Duodenal mucosa (tissue), 2 donors: ENCODE measurements around the gene FGR.

Source experiments
- H3K27ac ChIP-seq: one replicate; pipeline ENCODE4 v1.7.0; 2013; ENCODE audit warnings: low read depth, low read length
- H3K27me3 ChIP-seq, 2 donors: one replicate each; pipeline ENCODE4 v1.7.0; 2013; ENCODE audit warnings: low read length in 2 of 2, control low read depth in 1 of 2; ENCODE audit not compliant: insufficient read depth in 2 of 2, control insufficient read depth in 1 of 2
- H3K36me3 ChIP-seq, 2 donors: one replicate each; pipeline ENCODE4 v1.7.0; 2013; ENCODE audit warnings: low read length in 2 of 2, control low read depth in 1 of 2; ENCODE audit not compliant: insufficient read depth in 2 of 2, control insufficient read depth in 1 of 2
- H3K4me1 ChIP-seq, 2 donors: one replicate each; pipeline ENCODE4 v1.7.0; 2013; ENCODE audit warnings: low read length in 2 of 2, control low read depth in 1 of 2; ENCODE audit not compliant: insufficient read depth in 2 of 2, control insufficient read depth in 1 of 2
- H3K4me3 ChIP-seq, 2 donors: one replicate each; pipeline ENCODE4 v1.7.0; 2013; ENCODE audit warnings: low read length in 2 of 2, low read depth in 1 of 2
- H3K9ac ChIP-seq, 2 donors: one replicate each; pipeline ENCODE4 v1.7.0; 2013; ENCODE audit warnings: low read length in 2 of 2, low read depth in 1 of 2
- H3K9me3 ChIP-seq, 2 donors: one replicate each; pipeline ENCODE4 v1.7.0; 2013; ENCODE audit warnings: low read length in 2 of 2, control low read depth in 1 of 2; ENCODE audit not compliant: control insufficient read depth in 1 of 2

The FGR gene

DNA sequence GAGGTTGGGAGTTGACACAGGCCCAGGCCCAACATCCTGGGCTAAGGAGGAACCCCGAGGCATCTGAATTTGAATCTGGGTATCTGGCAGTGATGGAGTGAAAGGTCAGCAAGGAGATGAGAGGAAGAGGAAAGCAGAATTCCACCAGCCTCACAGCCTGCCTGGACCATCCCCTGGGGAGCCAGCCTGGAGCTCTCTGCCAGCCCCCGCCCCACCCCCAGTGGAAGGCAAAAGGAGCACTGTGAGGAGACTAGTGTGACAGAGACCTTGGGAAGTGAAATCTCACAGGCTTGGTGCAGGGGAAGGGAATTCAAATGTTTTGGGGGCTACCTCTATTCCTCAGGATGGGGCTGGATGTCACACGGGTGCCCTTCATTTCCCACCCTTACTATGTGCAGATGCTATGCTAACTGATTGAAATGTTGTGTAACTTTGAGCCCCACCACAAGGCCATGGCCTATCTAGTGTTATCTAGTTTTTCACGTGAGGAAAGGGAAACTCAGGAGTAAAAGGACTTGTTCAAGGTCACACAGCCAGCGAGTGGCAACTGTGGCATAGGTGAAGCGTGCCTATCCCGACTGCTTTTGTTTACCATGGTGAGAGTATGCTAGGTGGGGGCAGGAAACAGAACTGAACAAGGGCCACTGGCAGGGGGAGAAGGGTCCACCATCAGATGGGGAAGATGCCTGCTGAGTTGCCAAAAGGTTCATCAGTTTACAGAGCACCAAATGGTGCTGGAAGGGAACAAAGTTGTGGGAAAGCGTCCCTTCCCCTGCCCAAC is 60.8 kb downstream of the FGR start:
- Histone ChIP-seq H3K9me3 (no peaks in the 10 kb centered on the region), H3K36me3 (no peaks in the 10 kb centered on the region), H3K27me3 (no peaks in the 10 kb centered on the region), H3K4me1 (peaks cover 21 to 34% of the 10 kb centered on the region in 2 donors), H3K27ac (peak overlapping the region; percentile 34), H3K4me3 (no peak overlapping the region), H3K9ac (peak overlapping the region in 1 of 2 donors; percentile 54)

DNA sequence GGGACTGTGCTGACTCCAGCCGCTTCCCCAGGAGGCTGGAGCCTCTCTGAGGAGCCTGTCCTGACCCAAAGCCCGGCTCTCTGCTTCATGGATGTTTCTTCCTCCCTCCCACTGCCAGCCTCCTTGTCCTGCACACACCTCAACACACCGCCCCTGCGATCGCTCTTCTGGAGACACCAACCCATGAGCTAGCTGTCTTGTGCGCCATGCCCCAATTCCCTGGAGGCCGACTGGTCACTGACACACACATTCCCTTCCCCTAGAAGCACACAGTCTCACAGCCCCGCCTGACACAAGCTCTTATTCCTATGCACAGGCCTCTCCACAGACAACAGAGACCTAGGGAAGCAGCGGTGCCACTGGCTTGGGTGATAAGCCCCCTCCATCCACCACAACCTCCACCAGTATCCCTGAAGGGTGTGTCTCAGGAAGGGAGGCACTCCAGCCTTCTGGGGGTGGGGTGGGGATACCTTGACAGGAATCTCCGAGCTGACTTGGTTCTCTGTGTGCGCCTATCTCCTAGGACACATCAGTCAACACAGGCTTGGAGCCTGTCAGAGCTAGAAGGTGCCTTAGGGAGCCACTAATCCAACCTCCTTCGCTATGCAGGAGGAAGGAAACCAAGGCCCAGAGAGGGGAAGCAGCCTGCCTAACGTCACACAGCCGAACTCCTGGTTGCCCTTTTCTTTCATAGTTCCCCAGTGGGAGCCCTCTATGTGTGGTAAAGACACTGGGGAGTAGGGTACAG is 62.1 kb downstream of the FGR start:
- no peaks in the 10 kb centered on the region for H3K36me3 ChIP-seq
- no peak overlapping the region for H3K9ac ChIP-seq
- peaks cover 26 to 39% of the 10 kb centered on the region in 2 donors for H3K4me1 ChIP-seq
- no peaks in the 10 kb centered on the region for H3K27me3 ChIP-seq
- no peaks in the 10 kb centered on the region for H3K9me3 ChIP-seq
- no peak overlapping the region for H3K27ac ChIP-seq
- no peak overlapping the region for H3K4me3 ChIP-seq

- no peaks in the 10 kb centered on the region for H3K9me3 ChIP-seq
- peaks cover 32 to 46% of the 10 kb centered on the region in 2 donors for H3K4me1 ChIP-seq
- H3K9ac ChIP-seq = no peak overlapping the region
- no peaks in the 10 kb centered on the region for H3K36me3 ChIP-seq
- H3K27me3 ChIP-seq = no peaks in the 10 kb centered on the region
- H3K27ac ChIP-seq = no peak overlapping the region
- H3K4me3 ChIP-seq = no peak overlapping the region
Measured at GRCh38 chr1:27572019-27572678, 62.8 kb downstream of the FGR start.

GRCh38 chr1:27571439-27572018 is 63.5 kb downstream of the FGR start:
- Histone ChIP-seq H3K9me3 (no peaks in the 10 kb centered on the region), H3K4me3 (no peak overlapping the region)

GRCh38 chr1:27570784-27571183 is 64.2 kb downstream of the FGR start:
- H3K27me3 ChIP-seq = no peaks in the 10 kb centered on the region
- no peak overlapping the region for H3K27ac ChIP-seq

More at GRCh38 chr1:27571439-27572018, 63.5 kb downstream of the FGR start:
- Histone ChIP-seq H3K4me1 (peaks cover 32 to 40% of the 10 kb centered on the region in 2 donors), H3K36me3 (no peaks in the 10 kb centered on the region), H3K27ac (no peak overlapping the region), H3K27me3 (no peaks in the 10 kb centered on the region), H3K9ac (no peak overlapping the region)

GRCh38 chr1:27570356-27570755 is 64.6 kb downstream of the FGR start:
- H3K4me1 ChIP-seq = peaks cover 31 to 33% of the 10 kb centered on the region in 2 donors
- H3K9me3 ChIP-seq = no peaks in the 10 kb centered on the region
- no peak overlapping the region for H3K9ac ChIP-seq
- no peak overlapping the region for H3K27ac ChIP-seq
- no peaks in the 10 kb centered on the region for H3K27me3 ChIP-seq
- no peaks in the 10 kb centered on the region for H3K36me3 ChIP-seq
- H3K4me3 ChIP-seq = no peak overlapping the region

More at GRCh38 chr1:27570784-27571183, 64.2 kb downstream of the FGR start:
- H3K36me3 ChIP-seq = no peaks in the 10 kb centered on the region
- H3K4me1 ChIP-seq = peaks cover 27 to 33% of the 10 kb centered on the region in 2 donors
- H3K9ac ChIP-seq = no peak overlapping the region
- no peaks in the 10 kb centered on the region for H3K9me3 ChIP-seq
- no peak overlapping the region for H3K4me3 ChIP-seq

- peaks cover 29 to 36% of the 10 kb centered on the region in 2 donors for H3K4me1 ChIP-seq
- no peaks in the 10 kb centered on the region for H3K9me3 ChIP-seq
- H3K36me3 ChIP-seq = no peaks in the 10 kb centered on the region
- H3K4me3 ChIP-seq = no peak overlapping the region
- H3K9ac ChIP-seq = no peak overlapping the region
- no peaks in the 10 kb centered on the region for H3K27me3 ChIP-seq
- H3K27ac ChIP-seq = peak overlapping the region; percentile 17
Measured at GRCh38 chr1:27569506-27570291, 65.3 kb downstream of the FGR start.

GRCh38 chr1:27569088-27569460 is 65.9 kb downstream of the FGR start:
- H3K9ac ChIP-seq = no peak overlapping the region
- peaks cover 30 to 36% of the 10 kb centered on the region in 2 donors for H3K4me1 ChIP-seq
- H3K36me3 ChIP-seq = no peaks in the 10 kb centered on the region
- H3K27ac ChIP-seq = peak overlapping the region; percentile 17
- no peaks in the 10 kb centered on the region for H3K27me3 ChIP-seq
- no peaks in the 10 kb centered on the region for H3K9me3 ChIP-seq
- peak overlapping the region in 1 of 2 donors; percentile 23 for H3K4me3 ChIP-seq

GRCh38 chr1:27568300-27569087 is 66.5 kb downstream of the FGR start:
- no peaks in the 10 kb centered on the region for H3K27me3 ChIP-seq
- H3K4me3 ChIP-seq = peak overlapping the region; percentile 52 to 54
- H3K36me3 ChIP-seq = no peaks in the 10 kb centered on the region
- no peaks in the 10 kb centered on the region for H3K9me3 ChIP-seq
- H3K27ac ChIP-seq = peak overlapping the region; percentile 17
- peak overlapping the region; percentile 52 to 72 for H3K9ac ChIP-seq
- peaks cover 36 to 42% of the 10 kb centered on the region in 2 donors for H3K4me1 ChIP-seq
